ENCODE measurements around the gene MAGI2. TPM values are rescaled to one million over a fixed set of nuclear protein-coding genes. Genes with fewer than 3 reads are reported as not detected.

Gene MAGI2
- total RNA-seq, 1 donor from 2014 or later: 4.0 TPM

- DNase-seq (ENCODE audit: low spot score in 2 of 2): no peak
- no peaks in the 10 kb centered on the region for H3K36me3 ChIP-seq
- intact Hi-C loops (cut with DNase I): no loop called here
- H3K4me1 ChIP-seq: peaks cover 0 to 2% of the 10 kb centered on the region in 2 donors
- no peak overlapping the region for H3K27ac ChIP-seq
- TF ChIP-seq, protein P1, sequence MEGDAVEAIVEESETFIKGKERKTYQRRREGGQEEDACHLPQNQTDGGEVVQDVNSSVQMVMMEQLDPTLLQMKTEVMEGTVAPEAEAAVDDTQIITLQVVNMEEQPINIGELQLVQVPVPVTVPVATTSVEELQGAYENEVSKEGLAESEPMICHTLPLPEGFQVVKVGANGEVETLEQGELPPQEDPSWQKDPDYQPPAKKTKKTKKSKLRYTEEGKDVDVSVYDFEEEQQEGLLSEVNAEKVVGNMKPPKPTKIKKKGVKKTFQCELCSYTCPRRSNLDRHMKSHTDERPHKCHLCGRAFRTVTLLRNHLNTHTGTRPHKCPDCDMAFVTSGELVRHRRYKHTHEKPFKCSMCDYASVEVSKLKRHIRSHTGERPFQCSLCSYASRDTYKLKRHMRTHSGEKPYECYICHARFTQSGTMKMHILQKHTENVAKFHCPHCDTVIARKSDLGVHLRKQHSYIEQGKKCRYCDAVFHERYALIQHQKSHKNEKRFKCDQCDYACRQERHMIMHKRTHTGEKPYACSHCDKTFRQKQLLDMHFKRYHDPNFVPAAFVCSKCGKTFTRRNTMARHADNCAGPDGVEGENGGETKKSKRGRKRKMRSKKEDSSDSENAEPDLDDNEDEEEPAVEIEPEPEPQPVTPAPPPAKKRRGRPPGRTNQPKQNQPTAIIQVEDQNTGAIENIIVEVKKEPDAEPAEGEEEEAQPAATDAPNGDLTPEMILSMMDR (IDR thresholded peaks at IDR 0.05): no peak
- H3K9me3 ChIP-seq: no peaks in the 10 kb centered on the region
- no peak overlapping the region for H3K4me3 ChIP-seq
- no peaks in the 10 kb centered on the region for H3K27me3 ChIP-seq
Observed at GRCh38 chr7:78279457-78279856, 1174.0 kb downstream of the MAGI2 start.

DNA sequence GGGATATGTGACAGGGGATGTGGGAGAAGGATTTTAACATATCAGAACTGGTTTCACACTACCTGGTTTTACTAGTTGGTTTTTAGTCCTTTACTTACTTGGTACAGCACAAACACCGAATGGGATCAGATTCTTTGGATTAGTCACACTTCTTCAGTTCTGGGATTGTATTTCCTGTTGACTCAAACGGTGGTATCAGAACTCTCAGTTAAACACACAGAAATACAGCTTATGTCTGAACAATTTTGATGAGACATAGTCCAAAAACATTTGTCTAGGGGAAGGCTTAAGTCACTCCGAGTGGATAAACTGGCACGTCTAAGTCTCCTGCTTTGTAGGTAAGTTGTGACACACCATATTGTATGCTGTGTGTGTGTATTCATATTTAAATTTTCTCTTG is 1174.4 kb downstream of the MAGI2 start:
- intact Hi-C loops (cut with DNase I): no loop called here
- no peak overlapping the region for H3K27ac ChIP-seq
- H3K4me3 ChIP-seq: no peak overlapping the region
- H3K27me3 ChIP-seq: no peaks in the 10 kb centered on the region
- no peak for DNase-seq (ENCODE audit: low spot score in 2 of 2)
- H3K4me1 ChIP-seq: no peaks in the 10 kb centered on the region
- no peaks in the 10 kb centered on the region for H3K9me3 ChIP-seq
- no peaks in the 10 kb centered on the region for H3K36me3 ChIP-seq
- TF ChIP-seq, protein P1 (IDR thresholded peaks at IDR 0.05): no peak

DNA sequence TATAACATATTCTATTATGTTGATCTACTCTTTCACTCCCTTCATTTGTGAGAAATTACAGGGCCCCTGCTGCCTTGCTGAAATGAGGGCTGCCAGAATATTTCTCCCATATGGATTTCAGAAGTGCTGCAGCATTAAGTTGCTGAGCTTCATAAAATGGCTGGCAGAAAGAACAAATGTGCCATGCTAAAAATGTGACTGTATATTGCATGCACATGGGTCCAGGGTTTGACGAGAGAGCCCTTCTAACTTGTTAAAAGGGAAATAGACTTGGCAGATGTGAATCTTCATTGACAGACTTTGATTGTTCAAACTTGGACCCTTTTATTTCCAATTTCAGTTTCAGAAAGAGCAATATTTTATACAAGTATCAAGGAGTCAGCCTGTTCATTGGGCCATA is 1186.3 kb downstream of the MAGI2 start:
- TF ChIP-seq, protein P1 (IDR thresholded peaks at IDR 0.05): no peak
- Histone ChIP-seq H3K4me1 (no peaks in the 10 kb centered on the region), H3K4me3 (no peak overlapping the region), H3K27me3 (no peaks in the 10 kb centered on the region), H3K36me3 (no peaks in the 10 kb centered on the region), H3K9me3 (peaks cover 0 to 5% of the 10 kb centered on the region in 2 donors), H3K27ac (no peak overlapping the region)
- DNase-seq (ENCODE audit: low spot score in 2 of 2): no peak
- intact Hi-C loops (cut with DNase I): no loop called here

GRCh38 chr7:78265486-78265885 is 1188.0 kb downstream of the MAGI2 start:
- Histone ChIP-seq H3K4me3 (no peak overlapping the region), H3K36me3 (no peaks in the 10 kb centered on the region), H3K4me1 (no peaks in the 10 kb centered on the region), H3K27me3 (no peaks in the 10 kb centered on the region), H3K27ac (no peak overlapping the region), H3K9me3 (peaks cover 0 to under 1% of the 10 kb centered on the region in 2 donors)
- intact Hi-C loops (cut with DNase I): no loop called here
- no peak for DNase-seq (ENCODE audit: low spot score in 2 of 2)
- TF ChIP-seq, protein P1 (IDR thresholded peaks at IDR 0.05): no peak

- no peaks in the 10 kb centered on the region for H3K27me3 ChIP-seq
- H3K9me3 ChIP-seq: no peaks in the 10 kb centered on the region
- intact Hi-C loops (cut with DNase I): no loop called here
- no peak for DNase-seq (ENCODE audit: low spot score in 2 of 2)
- no peak overlapping the region for H3K4me3 ChIP-seq
- no peaks in the 10 kb centered on the region for H3K36me3 ChIP-seq
- H3K27ac ChIP-seq: no peak overlapping the region
- TF ChIP-seq, protein P1 (IDR thresholded peaks at IDR 0.05): no peak
- no peaks in the 10 kb centered on the region for H3K4me1 ChIP-seq
Observed at GRCh38 chr7:78265071-78265470, 1188.4 kb downstream of the MAGI2 start.

- Histone ChIP-seq H3K4me1 (no peaks in the 10 kb centered on the region), H3K9me3 (no peaks in the 10 kb centered on the region), H3K36me3 (no peaks in the 10 kb centered on the region), H3K27ac (no peak overlapping the region), H3K27me3 (no peaks in the 10 kb centered on the region), H3K4me3 (no peak overlapping the region)
- TF ChIP-seq, protein P1 (IDR thresholded peaks at IDR 0.05): no peak
- DNase-seq (ENCODE audit: low spot score in 2 of 2): no peak
- intact Hi-C loops (cut with DNase I): no loop called here
Observed at GRCh38 chr7:78264105-78264504, 1189.4 kb downstream of the MAGI2 start.

Measured in ascending aorta (tissue), 2 donors.